Keratinocyte (primary cell): ENCODE results near the gene MKS1.

ENCODE experiments used
- EZH2 ChIP-seq: IDR thresholded peaks from one replicate; pipeline ENCODE4 v1.6.1; 2012; ENCODE audit warnings: inconsistent platforms, mild to moderate bottlenecking, low read length, moderate library complexity
- TF ChIP-seq, protein P1 (sequence below), 3 experiments: IDR thresholded peaks in 1 of 3; conservative IDR thresholded peaks in 1 of 3; optimal IDR thresholded peaks in 1 of 3; 2 replicates in 2 of 3; 3 replicates in 1 of 3; pipeline versions ENCODE3 to v1.5.1; 2011; ENCODE audit warnings: low read length in 3 of 3, mild to moderate bottlenecking in 3 of 3, moderate library complexity in 2 of 3, control low read depth in 1 of 3, inconsistent platforms in 1 of 3; ENCODE audit not compliant: insufficient read depth in 2 of 3; ENCODE audit errors: extremely low read depth in 1 of 3

GRCh38 chr17:58219007-58219788 lies at the start of gene MKS1:
- TF ChIP-seq, protein P1, sequence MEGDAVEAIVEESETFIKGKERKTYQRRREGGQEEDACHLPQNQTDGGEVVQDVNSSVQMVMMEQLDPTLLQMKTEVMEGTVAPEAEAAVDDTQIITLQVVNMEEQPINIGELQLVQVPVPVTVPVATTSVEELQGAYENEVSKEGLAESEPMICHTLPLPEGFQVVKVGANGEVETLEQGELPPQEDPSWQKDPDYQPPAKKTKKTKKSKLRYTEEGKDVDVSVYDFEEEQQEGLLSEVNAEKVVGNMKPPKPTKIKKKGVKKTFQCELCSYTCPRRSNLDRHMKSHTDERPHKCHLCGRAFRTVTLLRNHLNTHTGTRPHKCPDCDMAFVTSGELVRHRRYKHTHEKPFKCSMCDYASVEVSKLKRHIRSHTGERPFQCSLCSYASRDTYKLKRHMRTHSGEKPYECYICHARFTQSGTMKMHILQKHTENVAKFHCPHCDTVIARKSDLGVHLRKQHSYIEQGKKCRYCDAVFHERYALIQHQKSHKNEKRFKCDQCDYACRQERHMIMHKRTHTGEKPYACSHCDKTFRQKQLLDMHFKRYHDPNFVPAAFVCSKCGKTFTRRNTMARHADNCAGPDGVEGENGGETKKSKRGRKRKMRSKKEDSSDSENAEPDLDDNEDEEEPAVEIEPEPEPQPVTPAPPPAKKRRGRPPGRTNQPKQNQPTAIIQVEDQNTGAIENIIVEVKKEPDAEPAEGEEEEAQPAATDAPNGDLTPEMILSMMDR (optimal IDR thresholded peaks at IDR 0.05 in 1 of 3, IDR thresholded peaks at IDR 0.05 in 1 of 3, conservative IDR thresholded peaks at IDR 0.05 in 1 of 3; ENCODE audit: extremely low read depth in 1 of 3, insufficient read depth in 2 of 3, low read length in 3 of 3) = peak; percentile 55 to 81 (median 80)
- TF ChIP-seq EZH2 = no peak
